C4-2B (cell line): ENCODE data around the gene DYNLL1.

Source experiments
- ZFX ChIP-seq: fragments of 450-650 bp; IDR thresholded peaks from 2 replicates; pipeline ENCODE4 v1.6.1; 2017
- TF ChIP-seq, protein P1 (sequence below): fragments of 450-650 bp; conservative IDR thresholded peaks from 2 replicates; pipeline ENCODE4 v1.5.1; 2017; ENCODE audit warnings: mild to moderate bottlenecking

GRCh38 chr12:120536064-120536791 is 40.3 kb downstream of the DYNLL1 start:
- TF ChIP-seq, protein P1, sequence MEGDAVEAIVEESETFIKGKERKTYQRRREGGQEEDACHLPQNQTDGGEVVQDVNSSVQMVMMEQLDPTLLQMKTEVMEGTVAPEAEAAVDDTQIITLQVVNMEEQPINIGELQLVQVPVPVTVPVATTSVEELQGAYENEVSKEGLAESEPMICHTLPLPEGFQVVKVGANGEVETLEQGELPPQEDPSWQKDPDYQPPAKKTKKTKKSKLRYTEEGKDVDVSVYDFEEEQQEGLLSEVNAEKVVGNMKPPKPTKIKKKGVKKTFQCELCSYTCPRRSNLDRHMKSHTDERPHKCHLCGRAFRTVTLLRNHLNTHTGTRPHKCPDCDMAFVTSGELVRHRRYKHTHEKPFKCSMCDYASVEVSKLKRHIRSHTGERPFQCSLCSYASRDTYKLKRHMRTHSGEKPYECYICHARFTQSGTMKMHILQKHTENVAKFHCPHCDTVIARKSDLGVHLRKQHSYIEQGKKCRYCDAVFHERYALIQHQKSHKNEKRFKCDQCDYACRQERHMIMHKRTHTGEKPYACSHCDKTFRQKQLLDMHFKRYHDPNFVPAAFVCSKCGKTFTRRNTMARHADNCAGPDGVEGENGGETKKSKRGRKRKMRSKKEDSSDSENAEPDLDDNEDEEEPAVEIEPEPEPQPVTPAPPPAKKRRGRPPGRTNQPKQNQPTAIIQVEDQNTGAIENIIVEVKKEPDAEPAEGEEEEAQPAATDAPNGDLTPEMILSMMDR = no peak
- TF ChIP-seq ZFX = no peak
